ENCODE measurements around the gene NEXN.

Gene NEXN

GRCh38 chr1:77888081-77888780 is at the start of gene NEXN:
NEXN (plus strand) TSS chr1:77888624; CDS start chr1:77916107, 27,483 bp downstream.
- no peak for DNase-seq (ENCODE audit: low spot score)

DNA sequence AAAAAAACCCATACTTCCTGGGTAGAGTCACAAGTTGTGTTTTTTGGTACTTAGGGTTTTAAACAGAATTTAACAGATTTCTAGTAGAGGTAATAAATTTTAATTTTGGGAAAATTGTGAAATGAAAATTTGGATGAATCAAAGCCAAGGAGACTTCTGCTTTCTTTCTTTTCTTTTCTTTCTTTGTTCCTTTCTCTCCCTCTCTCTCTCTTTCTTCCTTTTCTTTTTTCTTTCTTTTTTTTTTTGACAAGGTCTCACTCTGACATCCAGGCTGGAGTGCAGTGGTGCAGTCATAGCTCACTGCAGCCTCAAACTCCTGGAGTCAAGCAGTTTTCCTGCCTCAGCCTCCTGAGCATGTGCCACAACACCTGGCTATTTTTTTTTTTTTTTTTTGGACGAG is 46.9 kb upstream of the NEXN start:
- DNase-seq (ENCODE audit: low spot score) = no peak

- DNase-seq (ENCODE audit: low spot score) = no peak
Measured at GRCh38 chr1:77845951-77846350, 42.5 kb upstream of the NEXN start.

GRCh38 chr1:77846966-77847365 is 41.5 kb upstream of the NEXN start:
- no peak for DNase-seq (ENCODE audit: low spot score)

DNA sequence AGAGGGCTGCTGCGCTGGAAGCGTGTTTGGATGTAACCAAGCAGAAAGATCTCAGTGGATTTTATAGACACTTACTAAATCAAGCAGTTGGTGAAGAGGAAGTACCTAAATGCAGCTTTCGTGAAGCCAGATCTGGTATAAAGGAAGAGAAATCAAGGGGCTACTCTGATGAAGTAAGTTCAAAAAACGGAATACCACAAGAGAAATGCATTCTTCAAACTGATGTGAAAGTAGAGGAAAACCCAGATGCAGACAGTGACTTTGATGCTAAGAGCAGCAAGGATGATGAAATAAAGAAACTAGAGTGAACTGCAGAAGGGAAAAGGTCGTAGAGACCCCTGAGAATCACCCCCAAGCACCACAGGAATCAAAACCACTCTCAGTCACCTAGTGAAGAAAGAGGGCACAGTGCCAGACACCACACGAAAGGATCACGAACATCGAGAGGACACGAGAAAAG is 40.8 kb upstream of the NEXN start:
- DNase-seq (ENCODE audit: low spot score) = no peak

GRCh38 chr1:77850082-77850481 is 38.3 kb upstream of the NEXN start:
- DNase-seq (ENCODE audit: low spot score) = no peak

GRCh38 chr1:77857552-77857951 is 30.9 kb upstream of the NEXN start:
- DNase-seq (ENCODE audit: low spot score) = no peak

DNA sequence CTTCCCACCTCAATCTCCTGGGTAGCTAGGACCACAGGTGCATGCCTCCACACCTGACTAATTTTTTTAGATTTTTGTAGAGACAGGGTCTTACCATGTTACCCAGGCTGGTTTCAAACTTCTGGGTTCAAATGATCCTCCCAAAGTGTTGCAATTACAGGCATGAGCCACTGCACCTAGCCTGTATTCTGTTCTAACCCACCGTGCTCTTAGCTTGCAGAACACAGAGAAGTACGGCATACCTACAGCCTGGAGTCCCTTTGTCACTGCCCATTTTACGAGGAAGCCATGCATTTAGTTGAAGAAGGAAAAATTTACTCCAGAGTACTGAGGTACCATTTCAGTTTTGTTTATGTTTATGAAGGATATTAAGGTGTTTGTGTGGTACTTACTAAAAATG is 29.7 kb upstream of the NEXN start:
- no peak for DNase-seq (ENCODE audit: low spot score)

- no peak for DNase-seq (ENCODE audit: low spot score)
Measured at GRCh38 chr1:77859248-77859647, 29.2 kb upstream of the NEXN start.

DNA sequence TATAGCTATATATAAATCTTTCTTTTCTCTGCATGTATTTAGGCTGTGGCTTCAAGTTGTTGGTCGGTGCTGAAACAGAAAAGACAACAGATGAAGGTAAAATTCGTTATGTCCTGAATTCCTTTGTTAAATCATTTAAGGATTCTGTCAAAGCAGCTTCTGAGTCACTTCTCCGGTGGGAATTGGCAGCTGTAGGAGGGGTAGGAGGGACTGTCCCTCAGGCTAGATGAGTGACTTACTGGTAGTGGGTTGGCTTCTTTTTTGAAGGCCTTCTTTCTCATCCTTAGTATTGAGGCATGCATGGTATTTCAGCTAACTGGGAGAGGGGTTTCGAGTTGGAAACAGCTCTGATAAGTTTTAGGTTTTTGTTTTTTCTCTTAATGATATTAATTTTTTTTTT is 22.1 kb upstream of the NEXN start:
- no peak for DNase-seq (ENCODE audit: low spot score)

GRCh38 chr1:77872645-77873044 is 15.8 kb upstream of the NEXN start:
- DNase-seq (ENCODE audit: low spot score) = no peak

- DNase-seq (ENCODE audit: low spot score) = no peak
Measured at GRCh38 chr1:77873461-77873860, 15.0 kb upstream of the NEXN start.

GRCh38 chr1:77874804-77875445 is 13.5 kb upstream of the NEXN start:
- no peak for DNase-seq (ENCODE audit: low spot score)

- no peak for DNase-seq (ENCODE audit: low spot score)
Measured at GRCh38 chr1:77876884-77877283, 11.5 kb upstream of the NEXN start.

GRCh38 chr1:77881061-77881460 is 7.4 kb upstream of the NEXN start:
- no peak for DNase-seq (ENCODE audit: low spot score)

DNA sequence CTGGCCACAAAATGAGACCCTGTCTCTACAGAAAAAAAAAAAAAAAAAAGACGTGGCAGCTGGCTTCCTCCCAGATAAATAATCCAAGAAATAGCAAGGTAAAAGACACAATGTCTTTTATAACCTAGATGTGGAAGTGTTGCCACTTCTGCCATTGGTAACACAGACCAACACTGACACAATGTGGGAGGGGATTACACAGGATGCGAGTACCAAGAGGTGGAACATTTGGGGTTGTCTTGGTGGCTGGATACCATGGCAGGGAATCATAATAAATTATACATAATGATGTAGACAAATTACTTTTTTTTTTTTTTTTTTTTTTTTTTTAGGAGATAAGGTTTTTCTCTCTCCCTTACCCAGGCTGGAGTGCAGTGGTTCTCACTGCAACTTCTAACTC is 6.0 kb upstream of the NEXN start:
- no peak for DNase-seq (ENCODE audit: low spot score)

- no peak for DNase-seq (ENCODE audit: low spot score)
Measured at GRCh38 chr1:77888781-77889642, 588 bp downstream of the NEXN start.

DNA sequence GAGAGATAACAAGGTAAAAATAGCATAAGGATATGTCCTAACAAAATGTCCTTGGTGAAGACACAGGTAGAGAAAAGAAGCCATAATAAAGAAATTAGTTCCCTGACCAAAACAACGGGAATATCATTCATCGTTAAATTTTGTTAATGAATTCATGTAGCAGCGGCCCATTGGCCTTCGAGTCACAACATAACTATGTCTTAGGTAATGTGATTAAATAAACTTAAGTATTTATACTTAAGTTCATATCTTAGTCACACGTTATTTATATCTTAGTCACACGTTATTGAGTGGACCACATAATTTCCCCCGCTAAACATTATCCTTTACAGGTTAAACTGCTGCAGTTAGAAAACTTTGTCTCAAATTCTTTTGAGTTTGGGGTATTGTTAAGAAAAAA is 1.2 kb downstream of the NEXN start:
- no peak for DNase-seq (ENCODE audit: low spot score)

DNA sequence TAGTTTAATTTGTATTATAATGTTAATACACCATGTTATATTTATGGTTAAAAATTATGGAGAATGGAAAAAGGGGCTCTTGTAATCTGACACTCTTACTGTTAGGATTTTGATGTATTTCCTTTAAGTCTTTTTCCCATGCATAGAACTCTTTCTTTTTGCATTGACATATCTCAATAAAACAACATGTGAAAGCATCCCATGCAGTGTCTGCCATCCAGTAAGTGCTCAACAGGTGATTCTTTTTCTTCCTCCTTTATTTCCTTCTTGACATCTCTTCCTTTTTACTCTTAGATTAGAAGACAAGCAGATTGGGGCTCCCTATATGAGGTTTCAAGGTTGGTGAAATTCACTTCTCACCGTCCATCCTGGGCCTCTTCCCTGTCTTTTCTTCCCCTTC is 2.8 kb downstream of the NEXN start:
- DNase-seq (ENCODE audit: low spot score) = no peak

GRCh38 chr1:77899647-77900320 is 11.4 kb downstream of the NEXN start:
- DNase-seq (ENCODE audit: low spot score) = no peak

GRCh38 chr1:77900687-77901293 is 12.4 kb downstream of the NEXN start:
- no peak for DNase-seq (ENCODE audit: low spot score)

- no peak for DNase-seq (ENCODE audit: low spot score)
Measured at GRCh38 chr1:77905603-77906002, 17.2 kb downstream of the NEXN start.

Data from CD4-positive, alpha-beta T cell treated with Interleukin-6 at 100 ng/mL for 8 hours (primary cell).